ENCODE measurements around the gene MPRIP. TPM values are rescaled to one million over a fixed set of nuclear protein-coding genes. Genes with fewer than 3 reads are reported as not detected.

Gene MPRIP
- total RNA-seq, 2 donors from 2014 or later, result 235 to 252 TPM

- H3K27me3 ChIP-seq (replicated peaks; ENCODE audit: insufficient read depth), result no peaks in the 10 kb centered on the region
- no peak overlapping the region for H3K4me3 ChIP-seq
- peaks cover 27 to 47% of the 10 kb centered on the region in 2 donors for H3K4me1 ChIP-seq (ENCODE audit: control insufficient read depth in 1 of 2, low read depth in 2 of 2)
- TF ChIP-seq CTCF (IDR thresholded peaks at IDR 0.05), result no peak
- ATAC-seq (ENCODE audit: insufficient number of reproducible peaks, low FRiP score, low read depth) (no peak), DNase-seq (ENCODE audit: low spot score) (no peak)
- no peak overlapping the region for H3K27ac ChIP-seq
- H3K36me3 ChIP-seq, result peaks cover 20% of the 10 kb centered on the region
- no peaks in the 10 kb centered on the region for H3K9me3 ChIP-seq
Observed at GRCh38 chr17:17079336-17079735, 37.1 kb downstream of the MPRIP start.

- no peak for ATAC-seq (ENCODE audit: insufficient number of reproducible peaks, low FRiP score, low read depth)
- Histone ChIP-seq H3K27ac (no peak overlapping the region), H3K9me3 (no peaks in the 10 kb centered on the region), H3K36me3 (peaks cover 20% of the 10 kb centered on the region), H3K4me3 (no peak overlapping the region), H3K27me3 (replicated peaks; ENCODE audit: insufficient read depth) (no peaks in the 10 kb centered on the region), H3K4me1 (ENCODE audit: control insufficient read depth in 1 of 2, low read depth in 2 of 2) (peaks cover 24 to 43% of the 10 kb centered on the region in 2 donors)
- no peak for DNase-seq (ENCODE audit: low spot score)
- TF ChIP-seq CTCF (IDR thresholded peaks at IDR 0.05), result no peak
Observed at GRCh38 chr17:17079761-17080160, 37.5 kb downstream of the MPRIP start.

GRCh38 chr17:17080181-17080631, 37.9 kb downstream of the MPRIP start:
- Histone ChIP-seq H3K4me3 (no peak overlapping the region), H3K9me3 (no peaks in the 10 kb centered on the region), H3K27ac (no peak overlapping the region), H3K4me1 (ENCODE audit: control insufficient read depth in 1 of 2, low read depth in 2 of 2) (peaks cover 21 to 39% of the 10 kb centered on the region in 2 donors), H3K36me3 (peaks cover 20% of the 10 kb centered on the region), H3K27me3 (replicated peaks; ENCODE audit: insufficient read depth) (no peaks in the 10 kb centered on the region)
- no peak for ATAC-seq (ENCODE audit: insufficient number of reproducible peaks, low FRiP score, low read depth)
- no peak for TF ChIP-seq CTCF (IDR thresholded peaks at IDR 0.05)
- DNase-seq (ENCODE audit: low spot score), result no peak

GRCh38 chr17:17080781-17081180, 38.5 kb downstream of the MPRIP start:
- Histone ChIP-seq H3K4me3 (no peak overlapping the region), H3K4me1 (ENCODE audit: control insufficient read depth in 1 of 2, low read depth in 2 of 2) (peaks cover 15 to 33% of the 10 kb centered on the region in 2 donors), H3K27ac (no peak overlapping the region), H3K9me3 (no peaks in the 10 kb centered on the region), H3K36me3 (peaks cover 20% of the 10 kb centered on the region), H3K27me3 (replicated peaks; ENCODE audit: insufficient read depth) (no peaks in the 10 kb centered on the region)
- TF ChIP-seq CTCF (IDR thresholded peaks at IDR 0.05), result no peak
- DNase-seq (ENCODE audit: low spot score), result no peak
- ATAC-seq (ENCODE audit: insufficient number of reproducible peaks, low FRiP score, low read depth), result no peak

- Histone ChIP-seq H3K36me3 (peaks cover 20% of the 10 kb centered on the region), H3K9me3 (no peaks in the 10 kb centered on the region), H3K27ac (no peak overlapping the region), H3K4me1 (ENCODE audit: control insufficient read depth in 1 of 2, low read depth in 2 of 2) (peaks cover 15 to 33% of the 10 kb centered on the region in 2 donors), H3K27me3 (replicated peaks; ENCODE audit: insufficient read depth) (no peaks in the 10 kb centered on the region), H3K4me3 (no peak overlapping the region)
- ATAC-seq (ENCODE audit: insufficient number of reproducible peaks, low FRiP score, low read depth) (no peak), DNase-seq (ENCODE audit: low spot score) (no peak)
- TF ChIP-seq CTCF (IDR thresholded peaks at IDR 0.05), result no peak
Observed at GRCh38 chr17:17081304-17081940, 39.2 kb downstream of the MPRIP start.
